H1 (cell line): ENCODE data around the gene GCFC2. TPM values are rescaled to one million over a fixed set of nuclear protein-coding genes. Genes with fewer than 3 reads are reported as not detected.

Experiments
- CTCF ChIA-PET: fragments of 300-600 bp; sonication (Branson Sonifier 250); formaldehyde crosslinking; loops from one replicate; lab custom pipeline; 2021; ENCODE audit not compliant: partially characterized antibody; lab: Charles Lee
- POLR2A ChIA-PET: fragments of 300-600 bp; sonication (Branson Sonifier 250); formaldehyde crosslinking; loops from one replicate; lab custom pipeline; 2021; ENCODE audit warnings: inconsistent platforms; ENCODE audit not compliant: partially characterized antibody; lab: Charles Lee
- DNase-seq, 2 experiments: peaks; one replicate each; pipeline versions ENCODE4 v3.0.0 to v3.0.0-alpha.2; 2010 to 2022; ENCODE audit warnings: low spot score in 2 of 2, low read depth in 1 of 2, mixed read lengths in 1 of 2
- FAIRE-seq: peaks from 2 replicates; lab custom pipeline; 2011; peaks lifted over from hg19 to GRCh38; lab: Jason Lieb, UNC
- H2AFZ ChIP-seq: 2 replicates; pipeline ENCODE4 v1.8.1; 2012; ENCODE audit warnings: low read length, inconsistent platforms
- H2AK5ac ChIP-seq: 2 replicates; pipeline ENCODE4 v1.6.1; 2013; ENCODE audit warnings: low read depth, low read length
- H2BK120ac ChIP-seq: replicated peaks from 2 replicates; pipeline ENCODE3; 2013; ENCODE audit warnings: low read depth, low read length, inconsistent platforms
- H2BK12ac ChIP-seq: 2 replicates; pipeline ENCODE4 v1.6.1; 2013; ENCODE audit warnings: low read depth, low read length
- H2BK15ac ChIP-seq: 2 replicates; pipeline ENCODE4 v1.6.1; 2013; ENCODE audit warnings: low read length
- H2BK20ac ChIP-seq: 2 replicates; pipeline ENCODE4 v1.6.1; 2013; ENCODE audit warnings: low read length
- H2BK5ac ChIP-seq: 2 replicates; pipeline ENCODE4 v1.6.1; 2013; ENCODE audit warnings: low read depth, low read length
- H3K14ac ChIP-seq: 2 replicates; pipeline ENCODE4 v1.6.1; 2013; ENCODE audit warnings: inconsistent platforms; ENCODE audit not compliant: insufficient read length
- H3K18ac ChIP-seq: 2 replicates; pipeline ENCODE4 v1.6.1; 2013; ENCODE audit warnings: low read length; ENCODE audit errors: extremely low read depth
- H3K23ac ChIP-seq: 2 replicates; pipeline ENCODE4 v1.6.1; 2013; ENCODE audit warnings: inconsistent platforms; ENCODE audit not compliant: insufficient read length
- H3K23me2 ChIP-seq: 2 replicates; pipeline ENCODE4 v1.6.1; 2013; ENCODE audit warnings: low read depth, low read length
- H3K27ac ChIP-seq: 2 replicates; pipeline ENCODE4 v1.6.1; 2011; ENCODE audit warnings: low read depth, low read length, inconsistent platforms
- H3K27me3 ChIP-seq, 4 experiments: replicated peaks in 1 of 4; 1 replicate in 1 of 4; 2 replicates in 3 of 4; pipeline versions ENCODE4 v1.6.1 to v1.8.1; 2011 to 2013; ENCODE audit warnings: low read length in 3 of 4, mild to moderate bottlenecking in 3 of 4, inconsistent platforms in 2 of 4, mixed read lengths in 2 of 4, moderate library complexity in 1 of 4; ENCODE audit not compliant: control insufficient read depth in 3 of 4, insufficient read depth in 3 of 4; ENCODE audit errors: extremely low read depth in 1 of 4
- H3K36me3 ChIP-seq, 4 experiments: 2 replicates each; pipeline versions ENCODE4 v1.6.1 to v1.8.1; 2011 to 2013; ENCODE audit warnings: mild to moderate bottlenecking in 4 of 4, low read length in 3 of 4, moderate library complexity in 2 of 4, control low read depth in 1 of 4, inconsistent platforms in 1 of 4; ENCODE audit not compliant: insufficient read depth in 4 of 4, control insufficient read depth in 2 of 4
- H3K4ac ChIP-seq: replicated peaks from 2 replicates; pipeline ENCODE3; 2013; ENCODE audit warnings: low read length, low read depth, mixed read lengths, inconsistent platforms; ENCODE audit not compliant: insufficient read length
- H3K4me1 ChIP-seq, 4 experiments: replicated peaks in 1 of 4; 1 replicate in 1 of 4; 2 replicates in 3 of 4; pipeline versions ENCODE4 v1.6.1 to v1.8.1; 2011 to 2013; ENCODE audit warnings: low read length in 3 of 4, inconsistent platforms in 2 of 4, mixed read lengths in 1 of 4; ENCODE audit not compliant: insufficient read depth in 4 of 4, control insufficient read depth in 3 of 4
- H3K4me2 ChIP-seq, 2 experiments: 2 replicates each; pipeline versions ENCODE4 v1.6.1 to v1.8.1; 2011 to 2013; ENCODE audit warnings: low read depth in 2 of 2, low read length in 2 of 2, control low read depth in 1 of 2, inconsistent platforms in 1 of 2, mild to moderate bottlenecking in 1 of 2; ENCODE audit not compliant: insufficient read depth in 1 of 2
- H3K4me3 ChIP-seq, 4 experiments: fragments of 200-600, 300-600 bp in 1 of 4; sonication (generic), shearing (Covaris generic), sonication (Bioruptor Twin) in 1 of 4; 2 replicates each; pipeline versions ENCODE4 v1.5.1 to v1.8.1; 2011 to 2016; ENCODE audit warnings: low read length in 4 of 4, low read depth in 3 of 4, control low read depth in 2 of 4, inconsistent platforms in 2 of 4, mild to moderate bottlenecking in 2 of 4, mixed read lengths in 1 of 4, moderate library complexity in 1 of 4; ENCODE audit not compliant: insufficient read depth in 2 of 4; ENCODE audit errors: extremely low read depth in 1 of 4
- H3K56ac ChIP-seq: replicated peaks from 2 replicates; pipeline ENCODE3; 2013; ENCODE audit warnings: low read depth, mild to moderate bottlenecking, mixed read lengths, low read length, inconsistent platforms; ENCODE audit not compliant: insufficient read length
- H3K79me1 ChIP-seq: 2 replicates; pipeline ENCODE4 v1.6.1; 2013; ENCODE audit warnings: low read depth, low read length, control low read depth
- H3K79me2 ChIP-seq, 2 experiments: 2 replicates each; pipeline versions ENCODE4 v1.6.1 to v1.8.1; 2012 to 2013; ENCODE audit warnings: low read length in 2 of 2, mild to moderate bottlenecking in 2 of 2, inconsistent platforms in 1 of 2; ENCODE audit not compliant: insufficient read depth in 2 of 2, control insufficient read depth in 1 of 2
- H3K9ac ChIP-seq, 4 experiments: replicated peaks in 1 of 4; 1 replicate in 1 of 4; 2 replicates in 3 of 4; pipeline versions ENCODE4 v1.6.1 to v1.8.1; 2011 to 2013; ENCODE audit warnings: low read depth in 3 of 4, low read length in 3 of 4, control low read depth in 2 of 4, mild to moderate bottlenecking in 2 of 4, moderate library complexity in 2 of 4, inconsistent platforms in 1 of 4; ENCODE audit errors: extremely low read depth in 1 of 4
- H3K9me3 ChIP-seq, 2 experiments: 2 replicates each; pipeline versions ENCODE4 v1.6.1 to v1.8.1; 2012 to 2013; ENCODE audit warnings: mild to moderate bottlenecking in 2 of 2, moderate library complexity in 2 of 2, control low read depth in 1 of 2, inconsistent platforms in 1 of 2, low read depth in 1 of 2, low read length in 1 of 2, mixed read lengths in 1 of 2; ENCODE audit not compliant: insufficient read depth in 2 of 2
- H4K20me1 ChIP-seq, 2 experiments: replicated peaks in 1 of 2; 2 replicates each; pipeline versions ENCODE3 to v1.8.1; 2011 to 2013; ENCODE audit warnings: inconsistent platforms in 2 of 2, low read length in 2 of 2, mild to moderate bottlenecking in 1 of 2; ENCODE audit not compliant: insufficient read depth in 2 of 2, control insufficient read depth in 1 of 2
- H4K5ac ChIP-seq: 2 replicates; pipeline ENCODE4 v1.6.1; 2013; ENCODE audit warnings: low read length, low read depth, mixed read lengths, inconsistent platforms; ENCODE audit not compliant: insufficient read length
- H4K8ac ChIP-seq: 2 replicates; pipeline ENCODE4 v1.8.0; 2013; ENCODE audit warnings: mild to moderate bottlenecking, moderate library complexity, low read length, inconsistent platforms; ENCODE audit not compliant: insufficient read depth; ENCODE audit errors: extremely low read depth
- H4K91ac ChIP-seq: replicated peaks from 2 replicates; pipeline ENCODE3; 2013; ENCODE audit warnings: low read length, mixed read lengths, inconsistent platforms; ENCODE audit not compliant: insufficient read length
- CBX8 ChIP-seq: fragments of 300-800, 300-1000 bp; sonication (generic); IDR thresholded peaks from 2 replicates; pipeline ENCODE4 v1.7.1; 2016; ENCODE audit warnings: low read depth, low read length, borderline replicate concordance
- CTBP2 ChIP-seq: IDR thresholded peaks from 2 replicates; pipeline ENCODE4 v1.7.0; 2011; ENCODE audit warnings: borderline replicate concordance, mild to moderate bottlenecking, moderate library complexity, mixed read lengths, low read length; ENCODE audit not compliant: insufficient read depth, insufficient read length
- E2F6 ChIP-seq: IDR thresholded peaks from 2 replicates; pipeline ENCODE4 v1.6.1; 2012; ENCODE audit warnings: inconsistent platforms
- EGR1 ChIP-seq: IDR thresholded peaks from 2 replicates; pipeline ENCODE4 v1.6.1; 2011; ENCODE audit warnings: low read depth, low read length, borderline replicate concordance
- JUND ChIP-seq: IDR thresholded peaks from 2 replicates; pipeline ENCODE4 v1.6.1; 2011; ENCODE audit warnings: mild to moderate bottlenecking, improper control_type of control experiment, low read length
- KDM1A ChIP-seq: fragments of 200-600, 300-600 bp; sonication (generic); IDR thresholded peaks from 2 replicates; pipeline ENCODE4 v1.7.1; 2016; ENCODE audit warnings: mild to moderate bottlenecking, low read length, borderline replicate concordance
- POLR2A ChIP-seq, 2 experiments: IDR thresholded peaks; 1 replicate in 1 of 2; 2 replicates in 1 of 2; pipeline ENCODE4 v1.6.1; 2011; ENCODE audit warnings: low read depth in 2 of 2, low read length in 2 of 2, mild to moderate bottlenecking in 2 of 2; ENCODE audit errors: control extremely low read depth in 1 of 2
- WGBS, 2 experiments: shearing (Covaris generic) in 1 of 2; methylation state at CpG; one replicate each; pipeline versions ENCODE4 v1.1.6 to v1.1.7; 2013 to 2015; ENCODE audit warnings: low lambda C conversion rate in 2 of 2, mixed read lengths in 2 of 2, inconsistent platforms in 1 of 2, low coverage in 1 of 2, missing lambda C conversion rate in 1 of 2; ENCODE audit not compliant: insufficient replicate concordance in 2 of 2, insufficient coverage in 1 of 2, insufficient read length in 1 of 2; ENCODE audit errors: extremely low coverage in 1 of 2, missing lambda C conversion rate in 1 of 2; 5-methylcytosine and 5-hydroxymethylcytosine counted together
- polyA plus RNA-seq, 7 experiments: library from polyadenylated mRNA; depleted of rRNA in 3 of 7; stranded (reverse) in 5 of 7; unstranded in 2 of 7; fragments of >200 nt in 5 of 7; fragments of 200-250 nt in 2 of 7; gene quantifications; 1 replicate in 5 of 7; 2 replicates in 1 of 7; 4 replicates in 1 of 7; pipeline versions ENCODE4 v1.2.1 to v1.2.3, GENCODE V29; 2011 to 2013; ENCODE audit warnings: missing spikeins in 2 of 7, mixed read lengths in 2 of 7
- total RNA-seq: library from RNA; stranded (reverse); fragmentation: NEBNext Ultra II Directional; extraction: Animal tissue kit (Norgen Biotek cat#: 25700); gene quantifications from 2 replicates; pipeline ENCODE4 v1.2.1, GENCODE V29; 2021

GCFC2 gene
- total and polyA plus RNA-seq, 2 of the 8 experiments (the other 6 are each of a cell fraction or from before 2014, with no cell fraction given): 5.6 to 19.1 TPM

DNA sequence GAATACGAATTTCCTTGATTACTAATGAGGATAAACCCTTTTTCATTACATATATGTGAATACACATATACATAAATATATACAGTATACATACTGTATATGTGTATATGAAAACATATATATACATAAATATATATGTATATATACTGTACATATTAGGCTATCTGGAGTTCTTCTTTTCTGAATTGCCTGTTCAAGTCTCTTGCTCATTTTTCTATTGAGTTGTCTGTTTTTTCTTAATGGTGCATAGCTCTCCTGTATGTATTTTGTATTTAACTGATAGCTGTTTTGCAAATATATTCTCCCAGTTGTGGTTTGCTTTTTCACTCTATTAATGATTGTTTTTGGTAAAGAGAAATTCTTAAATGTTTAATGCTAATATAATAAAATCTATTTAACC lies 8.9 kb upstream of the GCFC2 start:
- no peak overlapping the region for H3K27ac ChIP-seq
- no peaks in the 10 kb centered on the region for H3K79me2 ChIP-seq
- H4K5ac ChIP-seq: no peak overlapping the region
- no peaks in the 10 kb centered on the region for H3K79me1 ChIP-seq
- no peak overlapping the region for H3K56ac ChIP-seq
- H2AK5ac ChIP-seq: no peak overlapping the region
- H3K14ac ChIP-seq: no peak overlapping the region
- FAIRE-seq: no peak
- no peaks in the 10 kb centered on the region for H3K36me3 ChIP-seq
- H3K18ac ChIP-seq: no peak overlapping the region
- no peak overlapping the region for H2BK15ac ChIP-seq
- H3K9me3 ChIP-seq: peaks cover 2 to 5% of the 10 kb centered on the region in 2 experiments; a peak in 2 of 4 replicates
- H2BK120ac ChIP-seq: no peak overlapping the region
- no peak overlapping the region for H3K4me3 ChIP-seq
- no peak for DNase-seq
- no peak overlapping the region for H4K8ac ChIP-seq
- CTCF ChIA-PET: interaction anchor here (1.0 kb wide), 1 partner anchor 10 kb away, joined by 5 read pairs; no protein-coding TSS in a partner anchor
- no peak overlapping the region for H3K9ac ChIP-seq
- H4K20me1 ChIP-seq: no peaks in the 10 kb centered on the region
- H3K23ac ChIP-seq: no peak overlapping the region
- no peak overlapping the region for H2AFZ ChIP-seq
- no peak overlapping the region for H2BK5ac ChIP-seq
- H3K4ac ChIP-seq: no peak overlapping the region
- POLR2A ChIA-PET: no interaction called here
- H4K91ac ChIP-seq: no peak overlapping the region
- H3K4me2 ChIP-seq: no peak overlapping the region
- no peaks in the 10 kb centered on the region for H3K27me3 ChIP-seq
- 100% methylated on average over 1 of the region's 1 CpG; no CpG with 5 or more reads in 1 of the 2 experiments for WGBS, 2 experiments
- no peak overlapping the region for H2BK20ac ChIP-seq
- H3K4me1 ChIP-seq: no peaks in the 10 kb centered on the region
- no peaks in the 10 kb centered on the region for H3K23me2 ChIP-seq
- no peak overlapping the region for H2BK12ac ChIP-seq
- TF ChIP-seq JUND: no peak
- TF ChIP-seq E2F6: no peak
- TF ChIP-seq CTBP2: no peak
- no peak for TF ChIP-seq EGR1
- no peak for TF ChIP-seq CBX8
- no peak for TF ChIP-seq POLR2A (IDR thresholded peaks at IDR 0.05; ENCODE audit: control extremely low read depth in 1 of 2, low read depth in 2 of 2, low read length in 2 of 2)
- TF ChIP-seq KDM1A: no peak
